Endothelial cell of hepatic sinusoid (primary cell): ENCODE measurements around the gene USP3.
"Not testable (repeated sequence)": the region's sequence is repeated elsewhere in the genome, so short reads cannot be mapped to it uniquely, and the experiment has no call there.

Experiments
- in situ Hi-C: cut with HindIII; loops from 2 replicates; pipeline ENCODE4 v1.10.0; 2017; ENCODE audit warnings: low sequenced_read_pairs

USP3 gene

GRCh38 chr15:63475707-63476106 lies 28.7 kb upstream of the USP3 start:
- in situ Hi-C loops, result loop anchor here (5.0 kb wide), 1 partner anchor 57 kb away; no protein-coding TSS in a partner anchor

DNA sequence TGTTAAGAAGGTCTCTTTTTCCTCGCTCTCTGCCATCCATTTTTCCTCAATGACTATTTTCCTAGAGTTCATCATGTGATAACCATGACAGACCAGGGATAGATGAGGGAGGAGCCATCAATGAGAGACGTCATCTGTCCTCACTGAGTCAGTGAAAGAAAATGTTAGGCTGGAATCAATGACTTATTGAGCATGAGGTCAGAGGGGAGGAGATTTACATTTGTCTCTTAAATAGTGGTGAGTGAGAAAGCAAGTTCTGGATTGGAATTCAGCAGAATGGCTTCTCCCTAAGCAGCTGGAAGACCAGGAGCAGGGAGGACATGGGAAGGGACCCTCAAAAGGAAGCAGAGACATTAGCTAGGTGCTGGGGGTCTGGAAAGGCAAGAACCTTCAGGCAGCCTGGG lies 28.2 kb upstream of the USP3 start:
- in situ Hi-C loops, result loop anchor here (5.0 kb wide), 1 partner anchor 56 kb away; no protein-coding TSS in a partner anchor

- in situ Hi-C loops, result loop anchor here (5.0 kb wide), 1 partner anchor 54 kb away; no protein-coding TSS in a partner anchor
Observed at GRCh38 chr15:63478243-63478642, 26.1 kb upstream of the USP3 start.

DNA sequence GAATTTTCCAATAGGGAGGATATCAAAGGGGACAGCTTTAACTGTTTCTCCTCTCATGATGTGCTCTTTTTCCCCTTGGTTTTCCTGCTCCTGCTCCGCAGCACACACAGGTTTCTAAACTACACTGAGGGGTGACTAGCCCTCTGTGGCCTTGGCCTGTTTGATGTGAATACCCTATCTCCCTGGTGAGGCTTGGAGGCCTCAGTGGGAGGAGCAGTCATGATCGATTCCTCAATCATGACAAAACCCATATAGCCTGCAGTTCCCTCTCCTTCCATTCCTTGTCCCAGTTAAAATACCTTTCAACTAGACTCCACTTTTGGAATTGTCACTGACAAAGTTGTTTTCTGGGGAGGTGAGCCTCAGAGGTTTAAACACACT lies 24.0 kb upstream of the USP3 start:
- in situ Hi-C loops, result no loop called here

DNA sequence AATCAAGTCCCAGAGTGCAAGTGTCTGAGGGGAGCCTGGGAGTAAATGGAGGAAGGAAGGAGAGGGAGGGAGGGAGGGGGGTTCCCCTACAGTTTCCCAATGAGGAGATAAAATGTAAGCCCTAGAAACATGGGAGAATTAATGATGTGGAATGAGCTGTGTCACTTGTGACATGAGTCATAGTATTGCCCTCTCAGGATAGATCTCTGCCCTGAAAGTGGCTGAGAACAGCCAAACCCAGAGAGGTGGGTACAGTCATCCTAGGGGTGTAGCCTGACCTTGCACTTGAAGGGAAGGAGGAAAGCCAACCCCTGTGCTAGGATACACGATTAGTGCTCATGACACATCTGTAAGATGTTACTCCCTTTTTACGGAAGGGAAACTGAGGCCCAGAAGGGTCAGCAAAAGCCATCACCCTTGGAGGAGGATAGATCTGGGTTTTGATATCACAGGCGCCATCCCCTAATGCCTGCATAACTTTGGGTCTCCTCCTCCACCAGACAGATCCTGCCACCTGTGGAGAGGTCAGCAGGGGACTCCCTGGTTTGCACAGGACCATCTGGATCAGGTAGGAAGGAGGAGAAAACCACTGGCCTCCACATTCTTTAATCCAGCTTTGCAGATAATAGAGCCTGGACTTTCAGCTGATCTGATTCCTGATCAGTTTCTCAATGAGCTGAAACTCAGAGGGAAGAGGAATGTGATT lies 23.1 kb upstream of the USP3 start:
- in situ Hi-C loops, result no loop called here

DNA sequence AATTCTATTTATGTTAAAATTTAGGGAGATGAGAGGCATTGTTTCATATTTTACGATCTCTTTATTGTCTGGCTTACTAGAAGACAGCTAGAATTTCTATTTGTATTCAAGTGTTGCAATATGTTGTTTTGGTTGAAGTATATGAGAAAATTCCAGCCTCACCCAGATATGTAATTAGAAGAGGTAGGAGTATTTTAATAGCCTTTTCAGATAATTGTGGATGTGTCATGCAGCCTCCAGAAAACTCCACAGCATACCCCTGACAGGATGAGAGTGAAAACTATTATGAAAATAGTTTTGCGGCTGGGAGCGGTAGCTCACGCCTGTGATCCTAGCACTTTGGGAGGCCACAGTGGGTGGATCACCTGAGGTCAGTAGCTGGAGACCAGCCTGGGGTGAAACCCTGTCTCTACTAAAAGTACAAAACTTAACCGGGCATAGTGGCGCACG lies 21.5 kb upstream of the USP3 start:
- in situ Hi-C loops, result no loop called here

GRCh38 chr15:63483521-63484371 lies 20.6 kb upstream of the USP3 start:
- in situ Hi-C loops, result no loop called here

DNA sequence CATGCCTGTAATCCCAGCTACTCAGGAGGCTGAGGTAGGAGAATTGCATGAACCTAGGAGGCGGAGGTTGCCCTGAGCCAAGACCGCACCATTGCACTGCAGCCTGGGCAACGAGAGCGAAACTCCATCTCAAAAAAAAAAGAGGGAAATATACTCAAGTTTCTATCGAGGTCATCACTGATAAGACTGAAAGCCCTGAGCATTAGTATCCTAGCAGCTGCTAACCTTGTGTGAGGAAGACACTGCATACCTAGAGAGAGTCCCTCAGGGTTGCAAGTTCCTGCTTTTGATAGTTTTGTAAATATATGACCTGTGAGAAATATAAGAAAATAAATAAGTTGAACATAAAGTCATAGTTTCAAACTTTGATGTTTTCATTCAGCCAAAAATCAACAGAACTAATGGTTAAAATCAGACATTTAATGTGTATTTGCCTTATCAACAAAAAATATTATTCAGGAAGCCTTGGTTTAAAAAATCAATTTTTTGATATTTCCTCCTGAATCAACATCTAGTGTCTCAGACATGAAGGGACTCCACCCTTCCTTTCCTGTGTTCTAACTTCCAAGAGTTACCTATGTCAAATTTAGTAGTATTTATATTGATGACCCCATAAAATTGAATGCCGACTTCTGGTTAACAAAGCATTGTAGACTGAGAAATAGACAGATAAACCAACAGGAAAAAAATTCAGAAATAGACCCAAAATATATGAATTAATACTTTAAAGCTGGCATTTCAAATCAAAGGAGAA lies 19.8 kb upstream of the USP3 start:
- in situ Hi-C loops, result no loop called here

DNA sequence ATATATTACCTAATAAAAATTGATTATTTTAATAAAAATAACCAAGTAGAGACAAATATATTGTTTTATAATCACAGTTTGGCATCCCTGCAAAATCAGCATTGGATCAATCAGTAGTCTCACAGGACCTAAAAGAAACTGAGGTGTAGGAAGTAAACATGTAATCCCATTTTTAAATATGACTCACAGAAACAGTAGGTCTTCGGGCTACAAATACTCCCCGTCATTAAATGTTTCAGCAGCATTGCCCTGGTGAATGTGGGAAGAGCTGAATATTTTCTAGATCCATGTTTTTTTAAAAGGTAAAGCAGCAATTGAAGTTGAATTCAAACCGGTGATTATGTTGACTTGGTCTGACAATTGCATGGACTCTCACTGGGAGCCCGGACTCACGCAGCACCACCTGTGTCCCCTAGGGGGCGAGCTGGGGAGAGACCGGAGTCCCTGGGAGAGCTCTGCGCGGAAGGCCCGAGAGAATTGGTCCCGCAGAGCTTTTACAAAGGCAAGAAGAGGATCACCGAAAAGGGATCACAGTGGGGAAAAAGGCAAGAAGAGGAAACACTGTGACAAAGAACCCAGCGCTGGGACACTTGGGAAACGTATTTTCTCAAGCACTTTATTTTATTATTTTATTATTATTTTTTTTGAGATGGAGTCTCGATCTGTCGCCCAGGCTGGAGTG lies 17.2 kb upstream of the USP3 start:
- in situ Hi-C loops, result no loop called here

DNA sequence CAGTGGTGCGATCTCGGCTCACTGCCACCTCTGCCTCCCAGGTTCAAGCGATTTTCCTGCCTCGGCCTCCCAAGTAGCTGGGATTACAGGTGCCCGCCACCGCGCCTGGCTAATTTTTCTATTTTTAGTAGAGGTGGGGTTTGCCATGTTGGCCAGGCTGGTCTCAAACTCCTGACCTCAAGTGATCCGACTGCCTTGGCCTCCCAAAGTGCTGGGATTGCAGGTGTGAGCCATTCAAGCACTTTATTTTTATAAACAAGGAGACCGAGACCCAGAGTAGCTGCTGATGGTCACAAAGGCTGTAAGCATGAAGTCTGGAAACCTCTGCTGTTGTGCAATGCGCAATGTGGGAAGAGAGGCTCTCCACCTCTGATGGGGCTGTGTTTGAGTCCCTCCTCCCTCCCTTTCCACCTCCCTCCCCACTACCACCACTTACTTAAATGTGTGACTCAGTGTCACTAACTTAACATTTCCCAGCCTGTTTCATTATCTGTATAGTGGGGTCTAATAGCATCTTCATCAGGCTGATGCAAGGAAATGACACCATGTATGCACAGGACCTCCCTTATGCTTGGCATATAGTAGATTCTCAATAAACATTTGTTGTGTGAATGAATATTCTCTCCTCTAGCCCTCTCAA lies 16.5 kb upstream of the USP3 start:
- in situ Hi-C loops, result not testable (repeated sequence)

DNA sequence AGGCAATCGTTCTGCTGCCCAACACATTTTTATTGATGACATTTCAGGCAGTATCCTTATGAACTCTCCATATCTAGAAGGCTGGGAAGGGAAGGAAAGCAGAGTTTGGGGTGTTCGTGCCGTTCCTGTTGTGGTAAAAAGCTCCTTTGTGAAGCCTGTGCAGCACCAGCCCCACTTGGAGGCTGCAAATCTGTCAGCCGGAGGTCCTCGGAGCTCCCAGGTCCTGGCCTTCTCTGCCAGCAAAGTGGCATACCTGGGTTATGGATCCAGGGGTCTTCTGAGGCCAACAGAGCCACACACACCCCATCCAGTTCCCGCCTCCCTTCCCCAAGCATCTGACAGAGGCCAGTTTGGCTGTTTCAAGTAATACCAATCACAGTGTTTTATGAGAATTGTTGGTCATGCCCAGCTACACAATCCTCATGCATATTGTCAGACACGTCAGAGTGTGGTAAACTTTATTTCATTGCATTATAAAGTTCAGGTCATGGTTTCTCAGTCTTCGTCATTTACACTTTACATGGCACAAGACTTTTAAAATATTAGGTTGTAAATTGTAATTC lies 15.9 kb upstream of the USP3 start:
- in situ Hi-C loops, result no loop called here

- in situ Hi-C loops, result no loop called here
Observed at GRCh38 chr15:63489352-63489751, 15.0 kb upstream of the USP3 start.

DNA sequence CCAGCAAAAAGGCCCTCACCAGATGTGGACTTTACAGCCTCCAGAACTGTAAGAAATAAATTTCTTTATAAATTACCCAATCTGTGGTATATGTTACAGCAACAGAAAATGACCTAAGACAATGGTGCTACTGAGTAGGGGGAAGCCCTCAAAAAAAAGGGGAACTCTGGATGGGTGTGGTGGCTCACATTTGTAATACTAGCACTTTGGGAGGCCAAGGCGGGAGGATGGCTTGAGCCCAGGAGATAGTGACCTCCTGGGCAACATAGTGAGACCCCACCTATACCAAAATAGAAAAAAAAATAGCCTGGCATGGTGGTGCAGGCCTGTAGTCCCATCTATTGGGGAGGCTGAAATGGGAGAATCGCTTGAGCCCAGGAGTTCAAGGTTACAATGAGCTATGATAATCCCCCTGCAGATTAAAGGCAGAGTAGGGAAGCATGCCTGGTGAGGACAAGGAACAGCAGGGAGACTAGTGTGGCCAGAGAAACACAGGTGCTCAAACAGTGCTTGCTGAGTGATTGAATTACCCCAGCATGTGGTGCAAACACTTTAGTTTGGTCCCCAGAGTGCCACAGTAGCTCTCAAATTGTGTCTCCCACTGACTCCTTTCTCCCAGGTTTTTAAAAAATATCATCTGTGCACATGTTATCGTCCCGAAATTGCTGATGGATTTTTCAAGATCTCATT lies 13.9 kb upstream of the USP3 start:
- in situ Hi-C loops, result no loop called here

DNA sequence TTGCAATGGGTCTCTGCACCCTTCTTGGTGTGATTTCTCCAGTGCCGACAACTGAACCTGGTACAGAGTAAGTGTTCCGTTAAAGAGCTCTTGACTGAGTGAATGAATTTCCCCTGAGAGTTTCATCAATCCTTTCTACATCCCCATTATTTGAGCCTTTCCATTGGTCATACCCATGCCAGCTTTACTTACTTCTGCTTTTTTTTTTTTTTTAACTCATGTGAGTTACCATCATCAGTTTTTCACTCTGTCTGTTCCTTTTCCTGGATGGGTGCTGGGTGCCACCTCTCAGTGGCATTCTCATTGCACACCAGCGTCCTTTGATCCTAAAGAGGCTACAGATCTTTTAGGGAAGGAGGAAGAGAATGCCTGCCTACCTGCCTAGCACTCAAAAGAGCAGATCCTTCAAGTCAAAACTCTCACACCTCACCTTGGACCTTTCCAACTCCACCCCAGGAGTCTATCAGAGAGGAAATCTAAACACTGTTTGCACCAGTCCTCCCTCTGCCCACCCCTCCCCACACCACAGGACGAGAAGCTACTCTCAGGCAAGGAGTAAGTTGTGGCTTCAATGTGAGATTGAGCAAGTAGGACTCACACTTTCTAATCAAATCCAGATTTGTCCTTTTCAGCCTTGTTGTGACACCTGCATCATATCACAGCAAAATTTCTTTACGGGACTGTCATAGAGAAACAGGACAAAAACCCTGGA lies 13.1 kb upstream of the USP3 start:
- in situ Hi-C loops, result no loop called here

GRCh38 chr15:63491979-63492378 lies 12.4 kb upstream of the USP3 start:
- in situ Hi-C loops, result no loop called here

- in situ Hi-C loops, result no loop called here
Observed at GRCh38 chr15:63492541-63493077, 11.8 kb upstream of the USP3 start.

DNA sequence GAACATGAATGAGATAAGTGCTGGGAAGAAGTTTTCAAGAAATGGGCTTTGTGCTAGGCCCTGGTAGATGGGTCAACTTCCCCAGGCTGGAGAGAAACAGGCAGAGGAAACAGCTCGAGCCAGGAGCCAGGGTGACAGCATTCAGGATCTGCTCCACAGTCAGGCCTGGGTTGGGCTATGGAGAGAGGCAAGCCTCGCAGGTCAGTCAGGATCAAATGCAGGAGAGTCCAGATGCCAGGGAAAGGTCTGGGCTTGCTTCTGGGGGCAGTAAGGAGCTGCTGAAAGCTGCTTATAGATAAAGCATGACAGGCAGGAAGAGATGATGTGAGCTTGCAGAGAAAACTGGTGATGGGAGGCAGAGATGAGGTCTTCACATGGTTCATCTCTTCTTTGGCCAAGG lies 11.0 kb upstream of the USP3 start:
- in situ Hi-C loops, result no loop called here

DNA sequence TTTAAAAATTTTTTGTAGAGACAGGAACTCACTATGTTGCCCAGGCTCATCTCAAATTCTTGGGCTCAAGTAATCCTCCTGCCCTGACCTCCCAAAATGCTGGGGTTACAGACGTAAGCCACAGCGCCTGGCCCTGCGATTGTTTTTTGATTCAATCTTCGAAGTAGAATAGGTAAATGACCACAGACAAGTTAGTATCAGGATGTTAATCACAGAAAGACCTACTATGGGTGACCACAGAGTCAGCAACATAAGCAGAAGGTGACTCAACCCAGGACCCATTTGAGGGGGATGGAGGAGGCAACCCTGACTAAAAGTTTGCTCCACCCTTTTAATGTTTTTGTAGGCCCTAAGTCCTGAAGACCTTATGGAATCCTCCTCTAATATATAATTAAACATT lies 10.0 kb upstream of the USP3 start:
- in situ Hi-C loops, result no loop called here

GRCh38 chr15:63495343-63495742 lies 9.1 kb upstream of the USP3 start:
- in situ Hi-C loops, result no loop called here
